ENCODE data around the gene ALOXE3. TPM values are rescaled to one million over a fixed set of nuclear protein-coding genes. Genes with fewer than 3 reads are reported as not detected.

The ALOXE3 gene
- total and polyA plus RNA-seq, 12 donors, result not detected

DNA sequence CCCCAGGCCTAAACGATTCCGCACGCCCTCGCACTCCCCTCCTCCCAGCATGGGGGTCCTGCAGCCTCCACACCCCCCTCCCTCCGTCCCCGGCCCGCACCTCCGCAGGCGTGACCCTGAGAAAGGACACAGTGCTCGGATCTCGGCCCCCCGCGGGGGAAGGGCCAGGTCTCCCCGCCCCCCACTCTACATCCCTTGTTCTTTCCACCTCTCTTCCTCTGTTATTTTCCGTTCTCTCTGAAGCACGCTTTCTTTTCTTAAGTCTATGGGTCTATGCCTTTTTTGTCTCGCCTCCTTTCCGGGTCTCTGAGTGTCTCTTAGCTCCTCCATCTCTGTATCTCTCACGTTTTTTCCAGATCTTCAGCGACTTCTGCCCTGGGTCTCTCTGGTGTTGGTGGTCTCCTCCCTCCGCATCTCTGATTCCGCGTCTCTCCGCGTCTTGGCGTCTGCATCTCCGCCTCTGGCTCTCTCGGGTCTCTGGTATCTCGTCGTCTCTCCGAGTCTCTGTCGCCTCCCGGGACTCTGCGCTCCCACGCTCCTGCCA lies 7.7 kb upstream of the ALOXE3 start:
- Histone ChIP-seq H3K36me3 (replicated peaks in 1 of 2) (no peaks in the 10 kb centered on the region), H3K9me3 (replicated peaks in 1 of 3) (no peaks in the 10 kb centered on the region), H3K4me1 (replicated peaks in 1 of 2) (peaks cover 44 to 64% of the 10 kb centered on the region in 2 donors), H3K27me3 (peaks cover 6% of the 10 kb centered on the region), H3K4me3 (peak overlapping the region in 2 of 4 donors; percentile 45 to 67), H3K27ac (peak overlapping the region in 3 of 5 donors; percentile 64 to 73 (median 65))
- peak in 4 of 7 donors; percentile 34 to 62 (median 51) for DNase-seq
- no peak for TF ChIP-seq POLR2A (IDR thresholded peaks at IDR 0.05)
- TF ChIP-seq, protein P1, sequence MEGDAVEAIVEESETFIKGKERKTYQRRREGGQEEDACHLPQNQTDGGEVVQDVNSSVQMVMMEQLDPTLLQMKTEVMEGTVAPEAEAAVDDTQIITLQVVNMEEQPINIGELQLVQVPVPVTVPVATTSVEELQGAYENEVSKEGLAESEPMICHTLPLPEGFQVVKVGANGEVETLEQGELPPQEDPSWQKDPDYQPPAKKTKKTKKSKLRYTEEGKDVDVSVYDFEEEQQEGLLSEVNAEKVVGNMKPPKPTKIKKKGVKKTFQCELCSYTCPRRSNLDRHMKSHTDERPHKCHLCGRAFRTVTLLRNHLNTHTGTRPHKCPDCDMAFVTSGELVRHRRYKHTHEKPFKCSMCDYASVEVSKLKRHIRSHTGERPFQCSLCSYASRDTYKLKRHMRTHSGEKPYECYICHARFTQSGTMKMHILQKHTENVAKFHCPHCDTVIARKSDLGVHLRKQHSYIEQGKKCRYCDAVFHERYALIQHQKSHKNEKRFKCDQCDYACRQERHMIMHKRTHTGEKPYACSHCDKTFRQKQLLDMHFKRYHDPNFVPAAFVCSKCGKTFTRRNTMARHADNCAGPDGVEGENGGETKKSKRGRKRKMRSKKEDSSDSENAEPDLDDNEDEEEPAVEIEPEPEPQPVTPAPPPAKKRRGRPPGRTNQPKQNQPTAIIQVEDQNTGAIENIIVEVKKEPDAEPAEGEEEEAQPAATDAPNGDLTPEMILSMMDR (IDR thresholded peaks at IDR 0.05), result no peak
- 1 to 2% (median 2%) methylated on average over 32 to 35 of the region's 35 CpGs for WGBS, 4 donors
- intact Hi-C loops (cut with DNase I), result loop anchor here in 1 of 2 donors (10.0 kb wide), 1 partner anchor 59 kb away; no protein-coding TSS in a partner anchor

DNA sequence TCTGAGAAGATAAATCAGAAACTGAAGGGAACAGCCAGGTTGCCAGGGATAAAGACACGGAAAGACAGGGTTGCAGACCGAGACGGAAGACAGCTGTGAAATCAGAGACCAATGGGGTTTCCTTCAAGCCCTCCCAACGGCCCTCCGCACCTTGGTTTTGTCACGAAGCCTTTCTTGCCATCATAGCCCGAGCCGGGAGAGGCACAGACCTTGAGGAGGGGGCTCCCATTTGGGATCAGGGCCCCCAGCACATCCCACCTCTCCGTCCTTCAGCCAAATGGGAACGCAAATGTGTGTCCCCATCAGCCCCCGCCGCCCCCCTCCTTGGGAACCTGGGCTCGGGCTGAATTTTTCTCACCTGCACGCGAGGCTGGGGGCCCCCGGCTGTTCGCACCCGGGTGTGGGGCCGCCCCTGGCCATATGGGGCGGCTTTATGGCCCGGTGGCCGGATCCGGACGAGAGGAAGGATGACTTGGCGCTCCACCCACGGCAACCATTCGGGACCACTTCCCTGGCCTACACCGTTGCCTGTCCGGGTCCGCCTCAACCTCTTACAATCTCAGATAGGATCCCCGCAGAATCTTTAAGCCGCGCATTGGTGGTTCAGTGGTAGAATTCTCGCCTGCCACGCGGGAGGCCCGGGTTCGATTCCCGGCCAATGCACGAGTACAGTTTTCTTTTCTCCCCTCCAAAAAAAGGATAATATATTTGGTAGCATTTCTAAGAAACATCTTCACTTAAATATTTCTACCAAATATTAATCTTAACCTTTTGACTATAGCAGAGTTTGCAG lies 7.0 kb upstream of the ALOXE3 start:
- Histone ChIP-seq H3K4me3 (peak overlapping the region in 2 of 4 donors; percentile 45 to 67), H3K4me1 (replicated peaks in 1 of 2) (peaks cover 44 to 71% of the 10 kb centered on the region in 2 donors), H3K36me3 (replicated peaks in 1 of 2) (no peaks in the 10 kb centered on the region), H3K9me3 (replicated peaks in 1 of 3) (no peaks in the 10 kb centered on the region), H3K27ac (peak overlapping the region in 1 of 5 donors; percentile 73), H3K27me3 (peaks cover 6% of the 10 kb centered on the region)
- intact Hi-C loops (cut with DNase I), result loop anchor here in 1 of 2 donors (10.0 kb wide), 1 partner anchor 59 kb away; no protein-coding TSS in a partner anchor
- TF ChIP-seq, protein P1 (IDR thresholded peaks at IDR 0.05), result no peak
- TF ChIP-seq POLR2A (IDR thresholded peaks at IDR 0.05), result no peak
- peak; percentile 72 to 95 (median 80) for DNase-seq
- WGBS, 4 donors, result 3 to 5% (median 4%) methylated on average over 15 to 40 of the region's 40 CpGs

DNA sequence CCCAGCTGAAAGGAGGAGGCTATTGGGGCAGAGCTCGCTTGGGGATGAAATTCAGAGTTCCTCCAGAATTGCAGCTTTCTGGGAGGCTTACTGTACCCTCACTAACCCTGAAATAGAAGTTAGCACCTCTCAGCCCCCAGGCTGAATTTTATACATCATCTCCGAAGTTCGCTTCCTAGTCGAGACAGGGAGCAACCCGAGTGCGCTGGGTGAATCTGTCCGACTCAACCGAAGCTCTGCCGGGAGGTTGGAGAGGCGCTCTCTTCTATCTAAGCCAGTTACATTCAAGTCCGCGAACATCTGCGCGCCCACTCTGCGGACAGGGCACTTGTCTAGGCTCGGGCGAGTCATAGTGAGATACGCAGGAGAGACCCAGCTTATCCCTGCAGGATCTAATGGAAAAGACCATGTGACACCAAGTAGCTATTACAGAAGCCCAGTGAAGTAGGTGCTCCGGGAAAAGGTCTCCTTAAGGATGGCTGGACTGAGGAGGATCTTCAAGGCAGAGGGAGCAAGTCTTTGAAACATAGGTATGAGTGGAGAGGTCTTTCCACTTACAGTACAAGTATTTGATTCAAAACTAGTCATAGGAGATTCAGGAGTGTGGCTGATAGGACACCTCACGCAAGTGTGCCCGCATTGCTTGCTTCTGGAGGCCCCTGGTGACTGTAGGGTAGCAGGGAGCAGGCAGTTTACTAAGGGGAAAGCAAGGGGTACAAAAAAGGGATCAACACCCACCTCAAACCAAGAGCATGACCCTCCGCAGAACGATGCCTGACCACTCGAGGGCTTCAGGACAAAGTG lies 6.2 kb upstream of the ALOXE3 start:
- H3K4me3 ChIP-seq, result no peak overlapping the region
- intact Hi-C loops (cut with DNase I), result loop anchor here in 1 of 2 donors (10.0 kb wide), 1 partner anchor 60 kb away; no protein-coding TSS in a partner anchor
- peaks cover 6% of the 10 kb centered on the region for H3K27me3 ChIP-seq
- H3K27ac ChIP-seq, result no peak overlapping the region
- no peaks in the 10 kb centered on the region for H3K9me3 ChIP-seq (replicated peaks in 1 of 3)
- H3K36me3 ChIP-seq (replicated peaks in 1 of 2), result no peaks in the 10 kb centered on the region
- H3K4me1 ChIP-seq (replicated peaks in 1 of 2), result peaks cover 44 to 71% of the 10 kb centered on the region in 2 donors
- no peak for DNase-seq
- 6 to 10% (median 8%) methylated on average over 14 to 24 of the region's 24 CpGs for WGBS, 4 donors
- TF ChIP-seq, protein P1 (IDR thresholded peaks at IDR 0.05), result no peak
- no peak for TF ChIP-seq POLR2A (IDR thresholded peaks at IDR 0.05)
